Measurements from ENCODE around the gene PTPRG. TPM values are rescaled to one million over a fixed set of nuclear protein-coding genes. Genes with fewer than 3 reads are reported as not detected.

PTPRG gene
- total RNA-seq, 2 experiments from 2014 or later, result 0.13 to 0.70 TPM

DNA sequence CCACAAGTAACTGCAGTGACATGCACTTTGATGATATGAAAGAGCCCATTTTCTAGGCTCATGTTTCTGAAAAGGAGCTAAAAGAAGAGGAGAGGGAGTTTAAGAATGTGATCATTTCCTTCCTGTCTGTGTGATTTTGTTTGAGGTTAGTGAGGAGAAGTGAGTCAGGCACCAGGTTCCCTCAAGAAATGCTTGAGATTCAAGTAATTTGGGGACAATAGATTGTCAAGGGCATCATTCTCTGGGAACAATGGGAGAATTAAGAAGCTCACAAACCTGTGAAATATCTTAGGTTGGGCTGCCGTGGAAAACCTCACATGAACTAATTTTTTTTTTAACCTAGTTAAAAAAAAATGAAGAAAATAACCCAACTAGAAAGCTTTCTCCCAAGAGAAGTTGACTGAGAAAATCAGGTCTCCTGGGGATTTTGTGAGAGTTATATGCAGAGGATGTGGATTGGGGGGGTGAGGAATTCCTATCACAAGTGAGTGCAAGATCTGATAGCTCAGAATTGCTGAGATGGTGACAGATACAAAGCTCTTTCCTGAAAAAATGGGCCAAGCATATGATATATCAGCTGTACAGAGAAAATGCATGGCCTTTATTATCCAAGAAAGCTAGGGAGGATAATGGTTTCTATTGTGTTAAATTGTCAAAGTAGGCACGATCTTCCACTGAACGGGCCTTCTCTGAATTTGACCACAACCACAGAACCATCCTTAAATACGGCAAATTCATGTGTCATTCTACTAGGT, 608.7 kb downstream of the PTPRG start:
- H4K20me1 ChIP-seq (ENCODE audit: insufficient read depth, low read length), result no peaks in the 10 kb centered on the region
- DNase-seq (ENCODE audit: low spot score), result no peak
- H3K4me3 ChIP-seq (ENCODE audit: low read depth, low read length, poor library complexity, severe bottlenecking), result no peak overlapping the region
- no peaks in the 10 kb centered on the region for H3K36me3 ChIP-seq (ENCODE audit: insufficient read depth, low read length)
- no peak overlapping the region for H3K27ac ChIP-seq (ENCODE audit: low read depth, low read length, poor library complexity, severe bottlenecking)
- H3K9me2 ChIP-seq (ENCODE audit: insufficient read depth, low read length), result no peaks in the 10 kb centered on the region
- intact Hi-C loops (cut with micrococcal nuclease; ENCODE audit: unreplicated experiment), result no loop called here
- no peaks in the 10 kb centered on the region for H3K4me1 ChIP-seq (ENCODE audit: insufficient read depth, low read length, poor library complexity, severe bottlenecking)
- BruUV-seq (replicated peaks), result no TSS peak
- no peak overlapping the region for H3K4me2 ChIP-seq (ENCODE audit: low read length)
- no peak for TF ChIP-seq EZH2phosphoT487 (IDR thresholded peaks at IDR 0.05; ENCODE audit: borderline replicate concordance, low read depth, low read length)
- no peak for TF ChIP-seq CTCF (conservative IDR thresholded peaks at IDR 0.05; ENCODE audit: low read length)
- POLR2A ChIA-PET, result interaction anchor here (0.9 kb wide), 1 partner anchor 14 kb away, joined by 4 read pairs; no protein-coding TSS in a partner anchor
- H3K9me3 ChIP-seq (ENCODE audit: low read length), result 0 out of 2 replicates have a peak, but pooled peaks cover 5% of the 10 kb centered on the region
- no peaks in the 10 kb centered on the region for H3K79me2 ChIP-seq (ENCODE audit: insufficient read depth, low read depth, low read length)
- CTCF ChIA-PET (ENCODE audit: unreplicated experiment), result no interaction called here
- H2AFZ ChIP-seq (ENCODE audit: low read length), result no peak overlapping the region

GRCh38 chr3:62171789-62172188, 610.4 kb downstream of the PTPRG start:
- POLR2A ChIA-PET, result no interaction called here

More at GRCh38 chr3:62171789-62172188, 610.4 kb downstream of the PTPRG start:
- Histone ChIP-seq H3K4me1 (ENCODE audit: insufficient read depth, low read length, poor library complexity, severe bottlenecking) (no peaks in the 10 kb centered on the region), H3K36me3 (ENCODE audit: insufficient read depth, low read length) (no peaks in the 10 kb centered on the region), H3K9me2 (ENCODE audit: insufficient read depth, low read length) (no peaks in the 10 kb centered on the region), H2AFZ (ENCODE audit: low read length) (no peak overlapping the region), H3K27ac (ENCODE audit: low read depth, low read length, poor library complexity, severe bottlenecking) (no peak overlapping the region), H3K9me3 (ENCODE audit: low read length) (0 out of 2 replicates have a peak, but pooled peaks cover 5% of the 10 kb centered on the region), H4K20me1 (ENCODE audit: insufficient read depth, low read length) (no peaks in the 10 kb centered on the region), H3K4me2 (ENCODE audit: low read length) (no peak overlapping the region), H3K4me3 (ENCODE audit: low read depth, low read length, poor library complexity, severe bottlenecking) (no peak overlapping the region), H3K79me2 (ENCODE audit: insufficient read depth, low read depth, low read length) (no peaks in the 10 kb centered on the region)
- DNase-seq (ENCODE audit: low spot score), result no peak
- BruUV-seq (replicated peaks), result no TSS peak
- intact Hi-C loops (cut with micrococcal nuclease; ENCODE audit: unreplicated experiment), result no loop called here
- TF ChIP-seq CTCF (conservative IDR thresholded peaks at IDR 0.05; ENCODE audit: low read length) (no peak), EZH2phosphoT487 (IDR thresholded peaks at IDR 0.05; ENCODE audit: borderline replicate concordance, low read depth, low read length) (no peak)
- CTCF ChIA-PET (ENCODE audit: unreplicated experiment), result no interaction called here
